Right cardiac atrium (tissue), 5 donors: Measurements from ENCODE around the gene RNF157. TPM values are rescaled to one million over a fixed set of nuclear protein-coding genes. Genes with fewer than 3 reads are reported as not detected.
A peak's percentile ranks its signal among the peaks of the same experiment; 100 is the strongest.
"Not testable (repeated sequence)": the region's sequence is repeated elsewhere in the genome, so short reads cannot be mapped to it uniquely, and the experiment has no call there.

Source experiments
- ATAC-seq, 2 donors: fragments of 200-7000 bp; cut with Tn5 transposase; one replicate each; pipeline versions ENCODE4 v1.8.0 to v1.9.1; 2020; ENCODE audit warnings: moderate library complexity in 2 of 2, mild to moderate bottlenecking in 1 of 2
- DNase-seq, 3 donors: peaks; one replicate each; pipeline ENCODE4 v3.0.0-alpha.2; 2020
- H3K27ac ChIP-seq: one replicate; pipeline ENCODE4 v1.5.1; 2013; ENCODE audit warnings: mild to moderate bottlenecking, low read length, control low read depth, moderate library complexity
- H3K27me3 ChIP-seq: one replicate; pipeline ENCODE4 v1.6.1; 2013; ENCODE audit not compliant: control insufficient read depth, insufficient read depth
- H3K4me1 ChIP-seq: one replicate; pipeline ENCODE4 v1.6.1; 2013; ENCODE audit warnings: low read length; ENCODE audit not compliant: control insufficient read depth, insufficient read depth
- H3K4me3 ChIP-seq: one replicate; pipeline ENCODE4 v1.5.1; 2013; ENCODE audit warnings: low read length, control low read depth
- H3K9me3 ChIP-seq: one replicate; pipeline ENCODE4 v1.6.1; 2013; ENCODE audit warnings: low read length; ENCODE audit not compliant: control insufficient read depth
- WGBS: extraction: QIAGEN DNeasy Blood & Tissue Kit; methylation state at CpG from one replicate; pipeline ENCODE4 v1.1.7; 2013; 5-methylcytosine and 5-hydroxymethylcytosine counted together
- intact Hi-C, 4 donors: fragments of 100-400 bp; cut with DNase I; formaldehyde crosslinking; loops; one replicate each; pipeline versions ENCODE4 v1.11.0 to v1.14.0; 2022 to 2023
- polyA plus RNA-seq: library from polyadenylated mRNA; stranded (reverse); fragments of 200-250 nt; gene quantifications from one replicate; pipeline ENCODE4 v1.2.3, GENCODE V29; 2013
- total RNA-seq, 4 donors: library from RNA; stranded (reverse); fragmentation: NEBNext Ultra II Directional; extraction: Animal tissue kit (Norgen Biotek cat#: 25700); gene quantifications; one replicate each; pipeline ENCODE4 v1.2.1, GENCODE V29; 2021
- donor health status: healthy with polysubstance abuse.
- donor health status: DM: no; HTN: yes; CAD: no.
- donor health status: DM: no; HTN: no; CAD: no.
- donor health status: DM: no; HTN: yes; CAD: no; lungs with severe emphysema.
- donor health status: DM: yes; HTN: yes; CAD: no.

Gene RNF157
- total and polyA plus RNA-seq, 5 donors, result 10.2 to 18.8 (median 12.1) TPM

DNA sequence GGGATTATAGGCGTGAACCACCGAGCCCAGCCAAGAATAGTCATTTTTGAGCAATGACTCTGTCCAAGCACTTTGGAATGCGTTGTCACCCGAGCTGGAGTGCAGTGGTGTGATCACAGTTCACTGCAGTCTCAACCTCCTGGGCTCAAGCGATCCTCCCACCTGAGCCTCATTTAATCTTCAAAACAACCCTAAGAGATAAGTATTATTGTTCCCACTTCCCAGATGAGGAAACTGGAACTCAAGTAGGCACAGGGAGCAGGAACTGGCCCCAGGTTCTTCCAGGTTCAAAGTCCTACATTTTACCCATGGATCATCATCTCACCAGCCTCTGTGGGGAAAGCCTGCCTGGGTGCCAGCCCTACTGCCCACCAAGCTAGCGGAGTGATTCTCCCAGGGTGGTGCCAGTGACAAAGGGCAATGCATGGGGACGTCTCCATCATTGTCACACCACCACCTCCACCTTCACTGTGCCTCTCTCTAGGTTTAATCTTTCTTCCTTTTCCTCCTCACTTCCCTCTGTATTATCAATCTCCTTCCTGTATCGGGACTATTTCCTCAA is 11.3 kb upstream of the RNF157 start:
- intact Hi-C loops, result no loop called here
- no peaks in the 10 kb centered on the region for H3K4me1 ChIP-seq
- peak overlapping the region; percentile 28 for H3K27ac ChIP-seq
- DNase-seq, result no peak
- no peaks in the 10 kb centered on the region for H3K9me3 ChIP-seq
- H3K4me3 ChIP-seq, result no peak overlapping the region
- WGBS, result 77% methylated on average over 8 of the region's 8 CpGs
- no peak for ATAC-seq
- H3K27me3 ChIP-seq, result no peaks in the 10 kb centered on the region

DNA sequence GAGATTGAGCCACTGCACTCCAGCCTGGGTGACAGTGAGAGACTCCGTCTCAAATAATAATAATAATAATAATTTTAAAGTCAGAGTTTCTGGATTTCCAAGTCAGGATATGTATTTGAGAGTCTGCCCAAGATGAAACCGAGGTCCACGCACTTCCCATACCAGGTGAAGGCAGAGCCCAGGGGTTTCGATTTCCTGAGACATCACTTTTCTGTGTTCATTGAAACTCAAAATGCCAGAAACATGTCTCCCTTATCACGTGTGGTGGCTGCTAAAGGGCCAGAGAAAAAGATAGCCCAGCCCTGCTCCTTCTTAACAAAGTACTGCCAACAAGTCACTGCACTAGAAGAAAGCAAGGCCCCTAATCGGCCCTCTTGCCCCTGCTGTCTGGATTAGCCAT is 9.8 kb upstream of the RNF157 start:
- no peak for ATAC-seq
- DNase-seq, result no peak
- H3K27ac ChIP-seq, result no peak overlapping the region
- WGBS, result 81% methylated on average over 6 of the region's 6 CpGs
- H3K4me1 ChIP-seq, result no peaks in the 10 kb centered on the region
- H3K27me3 ChIP-seq, result no peaks in the 10 kb centered on the region
- intact Hi-C loops, result no loop called here
- no peak overlapping the region for H3K4me3 ChIP-seq
- no peaks in the 10 kb centered on the region for H3K9me3 ChIP-seq

GRCh38 chr17:76248013-76248782 is 7.9 kb upstream of the RNF157 start:
- no peak for ATAC-seq
- no peaks in the 10 kb centered on the region for H3K4me1 ChIP-seq
- H3K27me3 ChIP-seq, result no peaks in the 10 kb centered on the region
- DNase-seq, result no peak
- WGBS, result 77% methylated on average over 11 of the region's 11 CpGs
- H3K27ac ChIP-seq, result no peak overlapping the region
- H3K9me3 ChIP-seq, result no peaks in the 10 kb centered on the region
- no peak overlapping the region for H3K4me3 ChIP-seq
- intact Hi-C loops, result no loop called here

DNA sequence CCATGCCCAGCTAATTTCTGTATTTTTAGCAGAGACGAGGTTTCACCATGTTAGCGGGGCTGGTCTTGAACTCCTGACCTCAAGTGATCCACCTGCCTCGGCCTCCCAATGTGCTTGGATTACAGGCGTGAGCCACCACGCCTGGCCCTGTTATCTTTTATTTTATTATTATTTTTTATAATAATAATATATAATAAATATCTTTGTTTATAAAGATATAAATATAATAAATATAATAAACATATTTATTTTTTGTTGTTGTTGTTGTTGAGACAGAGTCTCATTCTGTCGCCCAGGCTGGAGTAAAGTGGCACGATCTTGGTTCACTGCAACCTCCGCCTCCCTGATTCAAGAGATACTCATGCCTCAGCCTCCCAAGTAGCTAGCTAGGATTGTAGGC is 7.0 kb upstream of the RNF157 start:
- Histone ChIP-seq H3K27ac (no peak overlapping the region), H3K4me1 (no peaks in the 10 kb centered on the region), H3K4me3 (no peak overlapping the region), H3K27me3 (no peaks in the 10 kb centered on the region), H3K9me3 (no peaks in the 10 kb centered on the region)
- intact Hi-C loops, result no loop called here
- ATAC-seq (no peak), DNase-seq (no peak)
- WGBS, result 92% methylated on average over 8 of the region's 8 CpGs

GRCh38 chr17:76246080-76247066 is 6.1 kb upstream of the RNF157 start:
- Histone ChIP-seq H3K9me3 (no peaks in the 10 kb centered on the region), H3K27me3 (no peaks in the 10 kb centered on the region), H3K4me3 (no peak overlapping the region), H3K4me1 (no peaks in the 10 kb centered on the region), H3K27ac (no peak overlapping the region)
- 71% methylated on average over 7 of the region's 7 CpGs for WGBS
- intact Hi-C loops, result no loop called here
- DNase-seq (no peak), ATAC-seq (no peak)

DNA sequence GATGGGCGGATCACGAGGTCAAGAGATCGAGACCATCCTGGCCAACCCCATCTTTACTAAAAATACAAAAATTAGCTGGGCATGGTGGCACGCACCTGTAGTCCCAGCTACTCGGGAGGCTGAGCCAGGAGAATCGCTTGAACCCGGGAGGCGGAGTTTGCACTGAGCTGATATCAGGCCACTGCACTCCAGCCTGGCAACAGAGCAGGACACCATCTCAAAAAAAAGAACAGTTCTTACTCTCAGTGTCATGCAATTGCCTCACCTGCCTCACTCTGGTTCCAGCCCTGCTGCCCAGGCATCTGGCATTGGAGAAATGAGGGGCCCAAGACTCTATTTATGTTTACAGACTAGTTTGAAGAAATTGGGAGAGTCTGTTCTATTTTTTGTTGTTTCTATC is 4.4 kb upstream of the RNF157 start:
- H3K9me3 ChIP-seq, ATAC-seq, intact Hi-C loops, H3K27me3 ChIP-seq, H3K4me3 ChIP-seq, DNase-seq, H3K4me1 ChIP-seq, H3K27ac ChIP-seq: not testable (repeated sequence)
- 93% methylated on average over 8 of the region's 8 CpGs for WGBS

DNA sequence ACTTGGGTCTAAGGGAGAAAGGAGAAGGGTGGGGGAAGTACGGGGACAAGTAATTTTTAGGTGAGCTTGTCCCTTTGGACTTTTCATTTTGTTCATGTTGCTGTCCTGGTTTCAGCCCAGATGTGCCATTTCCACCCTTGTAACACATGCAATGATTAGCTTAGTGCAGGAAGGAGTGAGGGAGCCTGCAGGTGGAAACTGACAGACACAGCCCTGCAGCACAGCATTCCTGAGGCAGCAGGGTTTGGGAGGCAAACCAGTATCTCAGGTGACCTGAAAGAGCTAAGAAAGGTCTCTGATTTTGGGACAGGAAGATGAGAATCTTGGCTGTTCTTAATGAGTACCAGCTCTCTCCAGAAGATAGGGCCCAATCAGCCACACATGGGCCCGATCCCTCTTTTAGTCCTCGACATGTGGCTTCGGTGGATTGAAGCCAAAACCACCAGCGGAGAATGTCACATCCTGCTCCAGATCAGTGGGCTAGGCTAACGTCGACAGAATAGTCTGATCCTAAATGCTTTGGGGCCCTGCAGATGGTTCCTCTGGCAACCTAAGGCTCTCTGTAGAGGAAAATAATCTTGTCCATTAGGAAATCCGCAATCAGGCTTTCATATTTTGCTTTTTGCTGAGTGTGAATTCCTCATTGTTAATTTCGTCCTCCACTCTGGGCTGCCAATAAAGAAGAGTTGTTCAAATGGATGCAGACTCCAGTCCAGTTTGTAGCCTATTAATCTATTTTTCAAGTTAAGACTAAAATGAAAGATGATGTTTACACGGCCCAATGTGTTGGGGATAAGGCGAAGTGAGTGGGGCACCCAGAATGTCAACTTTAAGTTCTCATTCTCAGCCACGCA is 3.8 kb upstream of the RNF157 start:
- no peak overlapping the region for H3K4me3 ChIP-seq
- H3K4me1 ChIP-seq, result peaks cover 1% of the 10 kb centered on the region
- H3K27me3 ChIP-seq, result no peaks in the 10 kb centered on the region
- ATAC-seq, result no peak
- intact Hi-C loops, result no loop called here
- WGBS, result 65% methylated on average over 12 of the region's 12 CpGs
- no peak for DNase-seq
- H3K27ac ChIP-seq, result no peak overlapping the region
- H3K9me3 ChIP-seq, result no peaks in the 10 kb centered on the region

GRCh38 chr17:76241691-76242255 is 1.5 kb upstream of the RNF157 start:
- no peak for ATAC-seq
- no peak overlapping the region for H3K4me3 ChIP-seq
- no peak overlapping the region for H3K27ac ChIP-seq
- no peaks in the 10 kb centered on the region for H3K9me3 ChIP-seq
- WGBS, result 95% methylated on average over 15 of the region's 15 CpGs
- DNase-seq, result no peak
- no peaks in the 10 kb centered on the region for H3K27me3 ChIP-seq
- peaks cover 1% of the 10 kb centered on the region for H3K4me1 ChIP-seq
- intact Hi-C loops, result no loop called here

- intact Hi-C loops, result no loop called here
- Histone ChIP-seq H3K4me1 (peaks cover 1% of the 10 kb centered on the region), H3K9me3 (no peaks in the 10 kb centered on the region), H3K4me3 (peak overlapping the region; percentile 95), H3K27me3 (no peaks in the 10 kb centered on the region), H3K27ac (no peak overlapping the region)
- WGBS, result 10% methylated on average over 12 of the region's 12 CpGs
- DNase-seq (peak in 2 of 3 donors; percentile 50 to 83), ATAC-seq (peak; percentile 33 to 62)
Measured at GRCh38 chr17:76241204-76241538, 878 bp upstream of the RNF157 start.

- Histone ChIP-seq H3K4me3 (peak overlapping the region; percentile 95), H3K4me1 (peaks cover 1% of the 10 kb centered on the region), H3K27me3 (no peaks in the 10 kb centered on the region), H3K27ac (peak overlapping the region; percentile 15), H3K9me3 (no peaks in the 10 kb centered on the region)
- 4% methylated on average over 75 of the region's 75 CpGs for WGBS
- intact Hi-C loops, result no loop called here
- DNase-seq, result peak in 1 of 3 donors; percentile 64
- ATAC-seq, result peak; percentile 6 to 9
Measured at GRCh38 chr17:76239538-76240274, 587 bp downstream of the RNF157 start.
